Gastroesophageal sphincter (tissue), 4 donors: ENCODE data around the gene CSPG4. TPM values are rescaled to one million over a fixed set of nuclear protein-coding genes. Genes with fewer than 3 reads are reported as not detected.
A peak's percentile ranks its signal among the peaks of the same experiment; 100 is the strongest.
"Not testable (repeated sequence)": the region's sequence is repeated elsewhere in the genome, so short reads cannot be mapped to it uniquely, and the experiment has no call there.

Experiments
- ATAC-seq: fragments of 150-250 bp; one replicate; pipeline ENCODE4 v1.9.1; 2016; ENCODE audit warnings: mild to moderate bottlenecking, moderate library complexity
- H3K27ac ChIP-seq, 4 donors: fragments of 200-600 bp; sonication (generic) in 3 of 4; 1 replicate in 3 of 4; 2 replicates in 1 of 4; pipeline ENCODE4 v1.5.1; 2016 to 2019
- H3K27me3 ChIP-seq: fragments of 200-600 bp; sonication (generic); one replicate; pipeline ENCODE4 v1.5.1; 2019
- H3K36me3 ChIP-seq, 2 donors: fragments of 200-600 bp; sonication (generic); one replicate each; pipeline ENCODE4 v1.5.1; 2019; ENCODE audit warnings: control low read depth in 1 of 2
- H3K4me1 ChIP-seq, 3 donors: fragments of 200-600 bp; sonication (generic); 1 replicate in 2 of 3; 2 replicates in 1 of 3; pipeline ENCODE4 v1.5.1; 2016 to 2019; ENCODE audit warnings: control low read depth in 2 of 3
- H3K4me3 ChIP-seq, 2 donors: fragments of 200-600 bp; sonication (generic); one replicate each; pipeline ENCODE4 v1.5.1; 2019; ENCODE audit warnings: mild to moderate bottlenecking in 1 of 2, moderate library complexity in 1 of 2
- H3K9me3 ChIP-seq, 3 donors: fragments of 200-600 bp; sonication (generic); one replicate each; pipeline ENCODE4 v1.5.1; 2017 to 2019; ENCODE audit warnings: control low read depth in 2 of 3
- EP300 ChIP-seq: sonication (generic); formaldehyde crosslinking; IDR thresholded peaks from one replicate; pipeline ENCODE4 v1.6.1; 2017; ENCODE audit warnings: antibody characterized with exemption, mild to moderate bottlenecking
- POLR2A ChIP-seq, 2 donors: fragments of 450-650 bp; IDR thresholded peaks; one replicate each; pipeline ENCODE4 v1.6.1; 2017; ENCODE audit warnings: antibody characterized with exemption in 2 of 2, mild to moderate bottlenecking in 2 of 2, moderate library complexity in 1 of 2
- POLR2AphosphoS5 ChIP-seq: sonication (generic); formaldehyde crosslinking; IDR thresholded peaks from one replicate; pipeline ENCODE4 v1.6.1; 2017; ENCODE audit warnings: antibody characterized with exemption
- WGBS, 2 donors: methylation state at CpG; one replicate each; pipeline ENCODE4 v1.1.5; 2018; ENCODE audit warnings: low coverage in 1 of 2; 5-methylcytosine and 5-hydroxymethylcytosine counted together
- total RNA-seq, 4 donors: library from RNA; depleted of rRNA; stranded (reverse); fragments of >200 nt; gene quantifications; one replicate each; pipeline ENCODE4 v1.1.0, GENCODE V29; 2016
- TF ChIP-seq, protein P1 (sequence below), 4 experiments: fragments of 200-600 bp in 2 of 4; fragments of 450-650 bp in 2 of 4; sonication (generic) in 1 of 4; IDR thresholded peaks; one replicate each; pipeline ENCODE4 v1.5.1; 2017 to 2019; ENCODE audit warnings: antibody characterized with exemption in 4 of 4, mild to moderate bottlenecking in 2 of 4, moderate library complexity in 2 of 4

CSPG4 gene
- total RNA-seq, 4 donors from 2014 or later = 98.7 to 396 (median 151) TPM

DNA sequence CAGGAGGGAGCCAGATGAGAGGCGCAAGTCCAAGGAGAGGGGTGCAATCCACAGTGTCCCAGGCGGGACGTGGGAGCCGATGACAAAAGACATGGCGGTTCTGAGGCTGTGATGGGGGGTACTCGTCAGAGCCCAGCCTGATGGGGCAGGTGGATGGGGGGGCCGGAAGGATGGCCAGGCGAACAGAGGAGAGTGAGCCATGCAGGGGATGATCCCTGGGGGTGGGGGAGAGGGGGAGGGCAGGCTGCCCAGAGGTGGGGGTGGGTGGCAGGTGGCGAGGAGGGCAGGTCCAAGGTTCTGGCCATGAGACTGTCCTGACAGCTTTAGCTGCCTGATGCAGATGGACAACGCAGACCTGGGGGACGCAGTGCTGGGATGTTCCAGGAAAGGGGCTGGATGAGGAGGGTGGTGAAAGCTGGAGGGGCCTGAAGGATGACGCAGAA, 8.9 kb upstream of the CSPG4 start:
- 82 to 92% methylated on average over 8 to 12 of the region's 12 CpGs for WGBS, 2 donors

DNA sequence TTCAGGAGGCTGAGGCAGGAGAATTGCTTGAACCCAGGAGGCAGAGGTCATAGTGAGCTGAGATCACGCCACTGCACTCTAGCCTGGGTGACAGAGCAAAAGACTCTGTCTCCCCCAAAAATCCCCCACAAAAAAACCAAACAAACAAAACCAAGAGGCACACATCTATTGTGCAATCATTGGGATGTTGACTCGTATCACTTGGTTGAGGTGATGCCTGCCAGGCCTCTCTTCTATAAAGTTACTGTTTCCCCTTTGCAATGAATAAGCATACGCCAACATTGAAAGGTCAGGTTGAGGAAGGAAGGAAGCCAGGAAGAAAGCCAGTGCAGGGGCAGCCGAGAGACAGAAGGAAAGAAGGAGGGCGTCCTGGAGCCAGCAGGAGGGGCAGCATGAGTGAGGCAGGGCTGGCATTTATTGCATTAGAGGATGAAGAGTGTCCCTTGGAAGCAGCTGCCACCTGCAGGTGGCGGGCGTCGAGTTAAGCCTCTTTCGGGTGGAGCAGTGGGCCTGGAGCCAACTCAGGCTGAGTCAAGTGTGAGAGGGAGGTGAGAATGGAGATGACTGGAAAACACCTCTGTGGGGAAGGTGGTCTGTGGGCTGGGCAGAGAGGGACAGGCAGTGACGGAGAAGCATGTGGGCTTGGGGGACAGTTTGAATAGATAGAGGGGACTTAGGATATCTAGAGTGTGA, 8.3 kb upstream of the CSPG4 start:
- TF ChIP-seq, protein P1, sequence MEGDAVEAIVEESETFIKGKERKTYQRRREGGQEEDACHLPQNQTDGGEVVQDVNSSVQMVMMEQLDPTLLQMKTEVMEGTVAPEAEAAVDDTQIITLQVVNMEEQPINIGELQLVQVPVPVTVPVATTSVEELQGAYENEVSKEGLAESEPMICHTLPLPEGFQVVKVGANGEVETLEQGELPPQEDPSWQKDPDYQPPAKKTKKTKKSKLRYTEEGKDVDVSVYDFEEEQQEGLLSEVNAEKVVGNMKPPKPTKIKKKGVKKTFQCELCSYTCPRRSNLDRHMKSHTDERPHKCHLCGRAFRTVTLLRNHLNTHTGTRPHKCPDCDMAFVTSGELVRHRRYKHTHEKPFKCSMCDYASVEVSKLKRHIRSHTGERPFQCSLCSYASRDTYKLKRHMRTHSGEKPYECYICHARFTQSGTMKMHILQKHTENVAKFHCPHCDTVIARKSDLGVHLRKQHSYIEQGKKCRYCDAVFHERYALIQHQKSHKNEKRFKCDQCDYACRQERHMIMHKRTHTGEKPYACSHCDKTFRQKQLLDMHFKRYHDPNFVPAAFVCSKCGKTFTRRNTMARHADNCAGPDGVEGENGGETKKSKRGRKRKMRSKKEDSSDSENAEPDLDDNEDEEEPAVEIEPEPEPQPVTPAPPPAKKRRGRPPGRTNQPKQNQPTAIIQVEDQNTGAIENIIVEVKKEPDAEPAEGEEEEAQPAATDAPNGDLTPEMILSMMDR (IDR thresholded peaks at IDR 0.05) = peak in 3 of 4 experiments; percentile 41 to 61 (median 59)
- TF ChIP-seq POLR2AphosphoS5 (peak; percentile 62), EP300 (no peak)
- Histone ChIP-seq H3K27me3 (no peaks in the 10 kb centered on the region), H3K4me3 (no peak overlapping the region), H3K36me3 (no peaks in the 10 kb centered on the region), H3K9me3 (no peaks in the 10 kb centered on the region), H3K27ac (peak overlapping the region in 3 of 4 donors; percentile 81 to 91 (median 87)), H3K4me1 (peaks cover 0 to 84% (median 22%) of the 10 kb centered on the region in 3 donors)
- no peak for ATAC-seq
- 22 to 34% methylated on average over 4 to 8 of the region's 10 CpGs for WGBS, 2 donors

More for the DNA sequence above, 8.9 kb upstream of the CSPG4 start:
- no peak for ATAC-seq
- H3K36me3 ChIP-seq = no peaks in the 10 kb centered on the region
- H3K9me3 ChIP-seq = no peaks in the 10 kb centered on the region
- peaks cover 0 to 83% (median 22%) of the 10 kb centered on the region in 3 donors for H3K4me1 ChIP-seq
- TF ChIP-seq, protein P1 (IDR thresholded peaks at IDR 0.05) = no peak
- TF ChIP-seq POLR2AphosphoS5 (no peak), EP300 (no peak), POLR2A (IDR thresholded peaks at IDR 0.05) (no peak)
- no peaks in the 10 kb centered on the region for H3K27me3 ChIP-seq
- H3K27ac ChIP-seq = peak overlapping the region in 3 of 4 donors; percentile 81 to 91 (median 87)
- no peak overlapping the region for H3K4me3 ChIP-seq

DNA sequence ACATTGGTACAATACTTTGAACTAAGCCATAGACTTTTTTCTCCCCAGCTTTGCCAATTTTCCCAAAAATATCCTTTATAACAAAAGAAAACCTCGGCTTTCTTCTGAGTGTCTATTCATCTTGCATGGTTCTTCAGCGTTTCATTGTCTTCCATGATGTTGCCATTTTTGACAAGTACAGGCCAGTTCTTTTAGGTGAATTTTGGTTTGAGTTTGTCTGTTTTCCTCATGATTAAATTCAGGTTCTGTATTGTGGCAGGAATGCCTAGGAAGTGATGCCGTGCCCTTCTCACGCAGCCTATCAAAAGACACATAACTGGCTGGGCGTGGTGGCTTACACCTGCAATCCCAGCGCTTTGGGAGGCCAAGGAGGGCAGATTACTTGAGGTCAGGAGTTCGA, 7.6 kb upstream of the CSPG4 start:
- no peak for ATAC-seq
- Histone ChIP-seq H3K9me3 (no peaks in the 10 kb centered on the region), H3K4me3 (no peak overlapping the region), H3K4me1 (peaks cover 0 to 85% (median 26%) of the 10 kb centered on the region in 3 donors), H3K27me3 (no peaks in the 10 kb centered on the region), H3K27ac (peak overlapping the region in 2 of 4 donors; percentile 81 to 87), H3K36me3 (no peaks in the 10 kb centered on the region)
- WGBS, 2 donors = 76 to 88% methylated on average over 2 to 5 of the region's 7 CpGs
- TF ChIP-seq, protein P1 (IDR thresholded peaks at IDR 0.05) = no peak
- no peak for TF ChIP-seq POLR2AphosphoS5
- TF ChIP-seq EP300 = no peak
- TF ChIP-seq POLR2A (IDR thresholded peaks at IDR 0.05) = no peak

GRCh38 chr15:75718328-75718727, 5.7 kb upstream of the CSPG4 start:
- Histone ChIP-seq H3K4me3 (no peak overlapping the region), H3K4me1 (peaks cover 0 to 84% (median 20%) of the 10 kb centered on the region in 3 donors), H3K27ac (peak overlapping the region; percentile 27 to 83 (median 77)), H3K9me3 (no peaks in the 10 kb centered on the region), H3K27me3 (no peaks in the 10 kb centered on the region), H3K36me3 (no peaks in the 10 kb centered on the region)
- 4 to 20% methylated on average over 2 of the region's 3 CpGs for WGBS, 2 donors
- ATAC-seq = peak; percentile 54
- TF ChIP-seq POLR2AphosphoS5 = peak; percentile 85
- TF ChIP-seq, protein P1 (IDR thresholded peaks at IDR 0.05) = no peak

DNA sequence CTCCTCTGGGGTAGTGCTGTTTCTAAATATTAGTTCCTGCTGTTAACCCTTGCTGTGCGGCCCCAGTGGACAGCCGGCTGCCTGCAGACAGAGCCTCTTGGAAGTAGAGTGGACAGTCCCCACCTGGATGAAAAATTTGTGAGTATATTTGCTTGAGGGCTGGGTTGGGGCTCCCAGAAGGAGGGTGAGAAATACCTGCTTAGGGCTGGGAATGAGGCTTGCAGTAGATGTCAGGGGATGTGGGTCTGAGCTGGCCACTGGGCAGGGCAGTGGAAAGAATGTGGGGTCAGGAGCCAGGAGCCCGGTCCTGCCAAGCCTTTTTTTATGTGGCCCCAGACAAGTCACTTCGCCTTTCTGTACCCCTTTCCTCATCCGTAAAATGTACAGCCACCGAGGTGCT, 4.4 kb upstream of the CSPG4 start:
- not testable (repeated sequence) for H3K9me3 ChIP-seq, H3K27me3 ChIP-seq, ATAC-seq, H3K4me3 ChIP-seq, H3K36me3 ChIP-seq
- 45% methylated on average over 2 of the region's 6 CpGs; no CpG with 5 or more reads in 1 of the 2 donors for WGBS, 2 donors
- Histone ChIP-seq H3K4me1 (peaks cover 0 to 81% (median 23%) of the 10 kb centered on the region in 3 donors), H3K27ac (peak overlapping the region in 3 of 4 donors; percentile 75 to 79 (median 78))

DNA sequence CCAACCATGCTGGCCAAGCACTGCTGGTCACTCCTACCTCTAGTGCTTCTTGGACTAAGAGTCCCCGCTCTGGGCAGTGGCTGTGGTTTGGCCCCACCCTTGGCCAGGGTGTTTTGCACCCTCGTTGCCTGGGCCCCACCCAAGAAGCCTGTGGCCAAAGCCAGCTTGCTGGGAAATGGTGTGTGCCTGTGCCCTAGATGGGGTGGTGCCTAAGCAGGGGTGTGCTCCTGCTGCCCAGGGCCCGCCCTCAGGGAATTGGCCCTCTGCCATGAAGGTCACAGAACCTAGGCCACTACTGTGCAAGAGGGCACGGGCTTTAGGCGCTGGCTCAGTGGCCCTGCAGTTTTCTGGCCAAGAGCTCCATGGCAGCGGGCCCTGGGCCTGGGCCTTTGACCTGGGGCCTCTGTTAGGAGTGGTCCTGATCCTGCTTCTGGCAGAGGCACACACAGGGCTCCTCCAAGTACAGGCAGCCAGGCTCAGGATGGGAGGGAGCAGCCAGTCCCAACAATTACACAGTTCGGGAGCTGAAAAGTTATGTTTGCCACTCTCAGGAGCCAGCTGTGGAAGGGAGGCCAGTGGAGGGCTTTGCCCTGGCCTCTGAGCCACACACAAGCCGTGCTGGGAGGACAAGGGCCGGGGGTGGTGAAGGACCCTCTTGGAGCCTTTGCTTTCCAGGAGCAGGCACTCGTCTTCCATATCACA, 3.8 kb upstream of the CSPG4 start:
- 33% methylated on average over 3 of the region's 10 CpGs; no CpG with 5 or more reads in 1 of the 2 donors for WGBS, 2 donors
- H3K4me3 ChIP-seq, H3K9me3 ChIP-seq, H3K27me3 ChIP-seq, H3K36me3 ChIP-seq: not testable (repeated sequence)
- ATAC-seq = peak; percentile 7
- Histone ChIP-seq H3K27ac (peak overlapping the region in 3 of 4 donors; percentile 79 to 92 (median 81)), H3K4me1 (peaks cover 0 to 75% (median 23%) of the 10 kb centered on the region in 3 donors)

- not testable (repeated sequence) for ATAC-seq, H3K27me3 ChIP-seq, H3K4me3 ChIP-seq, H3K9me3 ChIP-seq, H3K36me3 ChIP-seq
- peak overlapping the region in 3 of 4 donors; percentile 81 to 92 (median 92) for H3K27ac ChIP-seq
- WGBS, 2 donors = 86% methylated on average over 1 of the region's 10 CpGs; no CpG with 5 or more reads in 1 of the 2 donors
- peaks cover 0 to 66% (median 20%) of the 10 kb centered on the region in 3 donors for H3K4me1 ChIP-seq
Observed at GRCh38 chr15:75715312-75715832, 2.7 kb upstream of the CSPG4 start.
